NCI-H1930 (cell line): ENCODE measurements around the gene RAB5B.
A peak's percentile ranks its signal among the peaks of the same experiment; 100 is the strongest.
"Not testable (repeated sequence)": the region's sequence is repeated elsewhere in the genome, so short reads cannot be mapped to it uniquely, and the experiment has no call there.

Experiments
- DNase-seq, 2 experiments: peaks; one replicate each; lab custom pipeline; 2025; lab: John Stamatoyannopoulos, UW

The RAB5B gene

GRCh38 chr12:55983232-55983842, 9.5 kb downstream of the RAB5B start:
- DNase-seq = no peak

GRCh38 chr12:55984861-55985260, 11.0 kb downstream of the RAB5B start:
- no peak for DNase-seq

DNA sequence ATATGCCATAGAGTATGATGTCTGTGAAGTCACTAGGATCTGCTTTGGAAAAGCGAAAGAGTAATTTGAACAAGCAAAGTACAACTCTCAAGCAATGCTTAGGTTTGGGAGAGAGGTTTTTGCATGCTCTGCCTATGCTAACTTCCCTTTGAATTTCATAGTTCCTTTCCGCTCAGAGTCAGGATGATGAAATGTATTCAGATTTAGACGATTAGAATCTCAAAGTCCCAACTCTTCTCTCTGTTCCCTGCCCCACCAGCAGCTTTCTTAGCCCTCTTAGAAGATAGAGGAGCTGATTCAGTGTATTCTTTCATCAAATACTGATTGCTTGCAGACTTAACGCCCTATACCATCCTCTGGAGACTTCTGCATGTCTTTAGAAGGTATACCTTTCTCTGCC, 11.5 kb downstream of the RAB5B start:
- no peak for DNase-seq

GRCh38 chr12:55985976-55986375, 12.1 kb downstream of the RAB5B start:
- not testable (repeated sequence) for DNase-seq

- DNase-seq = no peak
Measured at GRCh38 chr12:55991110-55991509, 17.2 kb downstream of the RAB5B start.

- no peak for DNase-seq
Measured at GRCh38 chr12:55993230-55993853, 19.5 kb downstream of the RAB5B start.

DNA sequence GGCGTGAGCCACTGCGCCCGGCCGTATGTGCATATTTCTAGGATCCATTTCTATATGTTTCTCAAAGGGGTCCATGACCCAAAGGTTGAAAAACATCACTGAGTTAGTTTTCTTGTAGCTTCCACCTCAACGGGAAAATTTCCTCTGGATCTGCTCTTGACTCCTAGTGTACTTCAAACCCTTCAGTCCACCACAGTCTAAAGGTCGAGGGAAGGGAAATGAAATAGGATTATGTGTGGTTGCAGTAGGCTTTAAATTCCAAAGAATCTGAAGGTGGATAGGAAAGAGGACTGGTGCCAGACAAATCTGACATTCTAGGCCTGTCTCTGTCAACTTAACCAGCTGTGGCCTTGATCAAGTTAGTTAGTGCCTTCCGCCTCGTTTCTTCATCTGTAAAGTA, 21.5 kb downstream of the RAB5B start:
- no peak for DNase-seq

DNA sequence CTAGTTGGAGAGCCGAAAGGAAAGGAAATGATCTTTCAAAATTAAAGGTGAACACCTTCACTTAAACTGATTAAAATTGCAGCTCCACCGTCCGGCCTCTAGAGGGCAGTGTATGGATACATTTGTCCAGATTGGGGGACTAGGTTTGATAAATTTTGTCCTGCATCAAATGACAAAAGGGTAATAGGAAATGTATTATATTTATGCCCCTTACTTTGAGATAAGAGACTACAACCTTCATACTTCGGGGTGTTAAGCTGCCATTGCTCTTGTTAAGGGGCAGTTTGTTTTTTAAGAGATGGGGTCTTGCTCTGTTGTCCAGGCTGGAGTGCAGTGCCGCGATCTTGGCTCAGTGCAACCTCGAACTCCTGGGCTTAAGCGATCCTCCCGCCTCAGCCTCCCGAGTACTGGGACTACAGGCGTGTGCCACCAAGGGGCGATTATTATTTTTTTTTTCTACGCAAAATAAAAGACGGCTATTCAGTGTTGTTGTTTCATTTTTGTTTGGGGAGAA, 22.4 kb downstream of the RAB5B start:
- DNase-seq = peak; percentile 29 to 44

DNA sequence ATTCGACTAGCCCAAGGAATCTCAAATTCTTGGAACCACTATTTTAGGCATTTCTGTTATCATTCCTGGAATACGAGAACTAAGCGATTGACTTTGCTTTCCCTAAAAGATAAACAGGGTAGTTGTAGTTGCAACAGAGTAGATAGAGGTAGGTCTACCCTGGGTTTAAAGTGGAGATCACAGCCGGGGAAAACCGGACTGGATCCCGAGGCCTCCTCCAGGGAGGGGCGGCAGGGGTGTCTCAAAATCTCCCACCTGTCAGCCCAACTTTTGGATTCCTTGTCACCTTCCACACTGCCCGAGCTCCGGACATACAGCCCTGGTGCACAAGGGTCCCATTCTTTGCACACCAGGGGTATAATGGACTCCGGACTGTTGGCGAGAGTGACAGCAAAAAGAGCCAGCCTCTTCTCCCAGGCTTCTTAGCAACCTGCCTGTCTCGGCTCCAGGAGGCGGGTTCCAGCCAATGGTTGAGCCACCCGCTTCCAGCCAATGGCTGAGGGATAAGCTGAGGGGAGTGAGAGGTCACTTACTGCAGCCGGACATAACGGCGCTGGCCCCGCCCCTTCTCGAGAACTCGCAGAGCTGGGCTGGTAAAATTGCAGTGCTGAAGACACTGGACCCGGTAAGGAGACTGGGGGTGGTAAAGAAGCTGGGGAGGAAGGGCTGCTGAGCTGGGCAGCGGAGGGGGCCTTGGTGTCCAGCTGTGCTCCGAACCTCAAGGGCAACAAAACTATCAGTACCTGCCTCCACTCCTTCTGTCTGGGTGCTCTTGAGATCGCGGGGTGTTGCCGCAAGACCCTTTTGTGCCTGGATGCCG, 23.0 kb downstream of the RAB5B start, which contains the start of gene SUOX:
SUOX (plus strand) TSS at position 562 of the 820 bp plus-strand sequence. CDS start 4,946 bp downstream, outside the sequence.
- DNase-seq = peak; percentile 79 to 81

- no peak for DNase-seq
Measured at GRCh38 chr12:55997535-55997859, 23.6 kb downstream of the RAB5B start.

GRCh38 chr12:55999522-55999921, 25.6 kb downstream of the RAB5B start:
- not testable (repeated sequence) for DNase-seq

DNA sequence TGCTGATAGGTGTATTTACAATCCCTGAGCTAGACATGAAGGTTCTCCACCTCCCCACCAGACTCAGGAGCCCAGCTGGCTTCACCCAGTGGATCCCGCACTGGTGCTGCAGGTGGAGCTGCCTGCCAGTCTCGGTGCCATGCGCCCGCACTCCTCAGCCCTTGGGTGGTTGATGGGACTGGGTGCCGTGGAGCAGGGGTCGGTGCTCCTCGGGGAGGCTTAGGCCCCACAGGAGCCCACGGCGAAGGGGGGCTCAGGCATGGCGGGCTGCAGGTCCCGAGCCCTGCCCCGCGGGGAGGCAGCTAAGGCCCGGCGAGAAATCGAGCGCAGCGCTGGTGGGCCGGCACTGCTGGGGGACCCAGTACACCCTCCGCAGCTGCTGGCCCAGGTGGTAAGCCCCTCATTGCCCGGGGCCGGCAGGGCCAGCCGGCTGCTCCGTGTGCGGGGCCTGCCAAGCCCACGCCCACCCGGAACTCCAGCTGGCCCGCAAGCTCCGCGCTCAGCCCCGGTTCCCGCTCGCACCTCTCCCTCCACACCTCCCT, 26.2 kb downstream of the RAB5B start:
- not testable (repeated sequence) for DNase-seq

DNA sequence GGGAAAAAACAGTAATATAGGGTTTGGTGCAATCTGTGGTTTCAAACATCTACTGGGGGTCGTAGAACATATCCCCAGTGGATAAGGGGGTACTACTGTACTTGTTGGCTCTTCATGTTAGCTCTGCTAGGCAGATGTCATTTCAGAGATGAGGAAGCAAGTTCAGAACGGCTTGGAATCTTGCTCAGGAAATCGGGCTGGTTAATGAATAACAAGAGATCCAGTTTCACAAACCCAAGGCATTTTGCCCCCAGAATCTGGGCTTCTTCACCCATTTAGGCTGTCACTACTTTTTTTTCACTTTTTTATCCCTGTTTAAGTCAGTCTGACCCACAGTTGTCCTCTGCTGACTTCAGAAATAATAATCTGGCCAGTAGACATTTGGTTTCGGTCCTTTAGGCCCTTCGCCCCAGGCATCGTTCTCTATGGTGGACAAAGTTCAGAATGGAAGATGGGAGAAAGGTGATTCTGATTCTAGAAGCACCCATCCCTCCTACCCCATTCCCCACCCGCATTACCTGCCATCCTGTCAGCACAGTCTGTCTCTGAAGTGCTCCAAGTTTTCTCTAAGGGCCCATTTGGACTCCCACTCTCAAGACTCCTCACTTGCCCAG, 27.7 kb downstream of the RAB5B start:
- DNase-seq = no peak

- DNase-seq = not testable (repeated sequence)
Measured at GRCh38 chr12:56003376-56003775, 29.5 kb downstream of the RAB5B start.

DNA sequence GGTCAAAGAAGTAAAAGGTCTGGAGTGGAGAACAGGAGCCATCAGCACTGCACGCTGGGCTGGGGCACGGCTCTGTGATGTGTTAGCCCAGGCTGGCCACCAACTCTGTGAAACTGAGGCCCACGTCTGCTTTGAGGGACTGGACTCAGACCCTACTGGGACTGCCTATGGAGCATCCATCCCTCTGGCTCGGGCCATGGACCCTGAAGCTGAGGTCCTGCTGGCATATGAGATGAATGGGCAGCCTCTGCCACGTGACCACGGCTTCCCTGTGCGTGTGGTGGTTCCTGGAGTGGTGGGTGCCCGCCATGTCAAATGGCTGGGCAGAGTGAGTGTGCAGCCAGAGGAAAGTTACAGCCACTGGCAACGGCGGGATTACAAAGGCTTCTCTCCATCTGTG, 30.3 kb downstream of the RAB5B start:
- no peak for DNase-seq

DNA sequence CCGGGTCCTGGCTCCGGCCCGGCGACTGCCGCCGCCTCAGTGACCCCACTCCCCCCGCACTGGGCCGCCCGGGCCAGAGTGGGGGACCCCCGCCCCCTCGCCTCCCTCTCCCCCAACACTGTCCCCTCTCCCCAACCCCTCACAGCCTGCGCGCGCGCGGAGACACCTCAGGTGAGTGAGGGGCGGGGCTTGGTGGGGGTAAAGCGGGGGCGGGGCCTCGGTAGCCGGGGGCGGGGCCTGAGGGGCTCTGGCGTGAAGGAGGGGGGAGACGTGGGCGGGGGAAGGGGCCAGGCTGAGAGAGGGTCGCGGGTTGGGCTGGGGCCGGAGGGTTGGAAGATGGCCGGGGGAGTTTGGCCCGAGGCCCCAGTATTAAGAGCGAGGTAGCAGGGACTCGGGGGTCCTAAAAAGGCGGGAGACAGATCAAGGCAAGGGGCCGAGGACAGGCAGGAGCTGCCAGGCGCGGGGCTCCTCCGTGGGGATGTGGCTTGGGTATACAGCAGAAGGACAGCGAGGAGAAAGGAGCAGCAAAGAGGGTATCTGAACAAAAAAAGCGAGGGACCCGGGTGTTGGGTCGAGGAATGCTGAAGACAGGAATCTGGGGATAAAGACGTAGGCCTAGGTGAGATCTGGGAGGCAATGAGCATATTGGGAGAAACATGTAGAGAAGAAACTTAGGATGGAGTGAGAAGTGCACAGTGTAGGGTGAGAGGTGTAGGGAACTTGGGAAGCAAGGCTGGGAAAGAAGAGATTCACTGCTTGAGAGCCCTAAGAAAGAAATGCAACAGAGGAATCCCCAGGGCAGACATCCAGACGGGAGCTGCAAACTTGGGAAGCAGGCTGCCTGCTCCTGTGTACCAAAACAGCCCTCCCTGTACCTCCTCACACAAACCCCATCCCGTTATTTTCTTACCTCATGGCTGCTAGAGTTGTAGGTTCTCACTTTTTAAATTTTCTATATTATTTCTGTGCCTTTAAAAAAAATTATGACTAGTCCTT, 34.0 kb downstream of the RAB5B start:
- DNase-seq = peak; percentile 59 to 66

- no peak for DNase-seq
Measured at GRCh38 chr12:56010111-56010570, 36.3 kb downstream of the RAB5B start.

- no peak for DNase-seq
Measured at GRCh38 chr12:56011509-56012090, 37.7 kb downstream of the RAB5B start.

DNA sequence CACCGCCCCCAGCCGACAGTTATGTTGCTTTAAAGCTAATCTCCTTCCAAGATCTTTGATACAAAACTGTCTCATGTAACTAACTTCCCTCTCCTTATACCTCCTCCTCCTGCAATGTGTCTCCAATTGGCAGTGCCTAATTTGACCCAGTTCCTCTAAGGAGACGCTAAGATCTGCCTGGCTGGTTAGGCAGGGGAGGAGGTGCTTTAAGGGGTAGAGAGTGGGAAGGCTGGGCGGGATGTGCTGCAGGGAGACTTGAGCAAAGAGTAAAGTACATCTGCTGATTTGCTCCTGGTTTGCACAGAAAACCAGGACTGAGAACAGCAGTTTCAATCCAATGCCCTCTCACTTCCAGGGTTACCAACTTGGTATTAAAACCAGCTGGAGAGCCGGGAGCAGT, 39.6 kb downstream of the RAB5B start:
- no peak for DNase-seq

DNA sequence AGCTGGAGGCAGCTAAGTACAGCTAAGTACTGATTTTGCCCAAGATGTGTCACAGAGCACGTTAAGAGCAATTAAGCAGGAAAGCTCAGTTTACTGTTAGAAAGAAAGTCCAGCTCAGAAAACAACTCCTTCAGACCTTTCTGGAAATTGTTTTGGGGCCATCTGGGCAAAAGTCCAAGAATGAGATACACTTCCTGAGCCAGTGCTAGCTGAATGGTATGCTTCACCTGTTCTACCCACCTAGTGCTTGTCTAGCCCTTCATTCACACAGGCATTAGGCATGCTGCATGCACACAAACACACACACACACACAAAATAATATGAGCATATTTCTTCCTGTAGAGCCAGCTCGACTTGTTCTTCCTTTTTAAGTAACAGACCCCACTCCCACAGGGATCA, 40.3 kb downstream of the RAB5B start:
- DNase-seq = no peak
